PFSK-1 (cell line): ENCODE data around the gene SLC10A7.

ENCODE experiments used
- FOXP2 ChIP-seq: optimal IDR thresholded peaks from 2 replicates; pipeline ENCODE3; 2011; ENCODE audit warnings: borderline replicate concordance, control low read depth, inconsistent platforms; ENCODE audit not compliant: insufficient read depth; ENCODE audit errors: extremely low read length, extremely low read depth
- POLR2AphosphoS5 ChIP-seq: IDR thresholded peaks from 2 replicates; pipeline ENCODE4 v1.6.1; 2012; ENCODE audit warnings: low read depth, mild to moderate bottlenecking, control low read depth, low read length, moderate library complexity
- TAF1 ChIP-seq: IDR thresholded peaks from 2 replicates; pipeline ENCODE4 v1.6.1; 2012; ENCODE audit warnings: low read length, control low read depth, borderline replicate concordance; ENCODE audit not compliant: insufficient read depth
- TF ChIP-seq, protein P1 (sequence below), 2 experiments: IDR thresholded peaks; 2 replicates each; pipeline versions ENCODE4 v1.6.1 to v1.8.0; 2011 to 2012; ENCODE audit warnings: low read depth in 2 of 2, low read length in 2 of 2, control low read depth in 1 of 2, inconsistent platforms in 1 of 2, mild to moderate bottlenecking in 1 of 2, moderate library complexity in 1 of 2; ENCODE audit not compliant: insufficient read depth in 1 of 2

DNA sequence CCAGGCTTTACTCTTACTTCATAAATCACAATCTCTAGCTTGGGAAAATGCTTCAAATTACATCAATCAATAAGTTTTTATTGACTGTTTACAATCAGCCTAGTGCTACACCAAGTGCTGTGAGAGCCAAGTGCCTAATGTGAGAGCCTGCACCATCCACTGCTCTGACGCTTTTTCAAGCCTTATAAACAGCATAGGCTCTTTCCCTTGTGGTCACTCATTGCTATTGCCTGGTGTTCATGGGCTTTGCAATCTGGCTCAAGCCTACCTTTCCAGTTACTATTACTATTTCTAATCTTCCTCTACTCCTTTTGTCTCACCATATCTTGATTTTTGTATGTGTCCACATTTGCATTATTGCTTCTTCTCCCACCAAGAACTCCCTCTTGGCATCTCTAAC lies 230.4 kb downstream of the SLC10A7 start:
- TF ChIP-seq POLR2AphosphoS5 (no peak), TAF1 (no peak), FOXP2 (no peak)
- TF ChIP-seq, protein P1, sequence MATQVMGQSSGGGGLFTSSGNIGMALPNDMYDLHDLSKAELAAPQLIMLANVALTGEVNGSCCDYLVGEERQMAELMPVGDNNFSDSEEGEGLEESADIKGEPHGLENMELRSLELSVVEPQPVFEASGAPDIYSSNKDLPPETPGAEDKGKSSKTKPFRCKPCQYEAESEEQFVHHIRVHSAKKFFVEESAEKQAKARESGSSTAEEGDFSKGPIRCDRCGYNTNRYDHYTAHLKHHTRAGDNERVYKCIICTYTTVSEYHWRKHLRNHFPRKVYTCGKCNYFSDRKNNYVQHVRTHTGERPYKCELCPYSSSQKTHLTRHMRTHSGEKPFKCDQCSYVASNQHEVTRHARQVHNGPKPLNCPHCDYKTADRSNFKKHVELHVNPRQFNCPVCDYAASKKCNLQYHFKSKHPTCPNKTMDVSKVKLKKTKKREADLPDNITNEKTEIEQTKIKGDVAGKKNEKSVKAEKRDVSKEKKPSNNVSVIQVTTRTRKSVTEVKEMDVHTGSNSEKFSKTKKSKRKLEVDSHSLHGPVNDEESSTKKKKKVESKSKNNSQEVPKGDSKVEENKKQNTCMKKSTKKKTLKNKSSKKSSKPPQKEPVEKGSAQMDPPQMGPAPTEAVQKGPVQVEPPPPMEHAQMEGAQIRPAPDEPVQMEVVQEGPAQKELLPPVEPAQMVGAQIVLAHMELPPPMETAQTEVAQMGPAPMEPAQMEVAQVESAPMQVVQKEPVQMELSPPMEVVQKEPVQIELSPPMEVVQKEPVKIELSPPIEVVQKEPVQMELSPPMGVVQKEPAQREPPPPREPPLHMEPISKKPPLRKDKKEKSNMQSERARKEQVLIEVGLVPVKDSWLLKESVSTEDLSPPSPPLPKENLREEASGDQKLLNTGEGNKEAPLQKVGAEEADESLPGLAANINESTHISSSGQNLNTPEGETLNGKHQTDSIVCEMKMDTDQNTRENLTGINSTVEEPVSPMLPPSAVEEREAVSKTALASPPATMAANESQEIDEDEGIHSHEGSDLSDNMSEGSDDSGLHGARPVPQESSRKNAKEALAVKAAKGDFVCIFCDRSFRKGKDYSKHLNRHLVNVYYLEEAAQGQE (IDR thresholded peaks at IDR 0.05; ENCODE audit: insufficient read depth in 1 of 2, low read depth in 2 of 2, low read length in 2 of 2), result no peak
